Neural crest cell (in vitro differentiated cells): Measurements from ENCODE around the gene PPP3CA. TPM values are rescaled to one million over a fixed set of nuclear protein-coding genes. Genes with fewer than 3 reads are reported as not detected.

Experiments used
- DNase-seq: peaks from one replicate; pipeline ENCODE4 v3.0.0; 2021; ENCODE audit warnings: low read depth, mixed read lengths, low spot score
- H3K27ac Mint-ChIP-seq: one replicate; pipeline ENCODE4 v1.8.0; 2021; ENCODE audit warnings: mild to moderate bottlenecking, mixed read lengths; ENCODE audit not compliant: unreplicated experiment
- H3K27me3 Mint-ChIP-seq: 2 replicates; pipeline ENCODE4 v1.8.0; 2021; ENCODE audit warnings: low read depth, mild to moderate bottlenecking, mixed read lengths
- H3K36me3 Mint-ChIP-seq: 2 replicates; pipeline ENCODE4 v1.8.0; 2021; ENCODE audit warnings: low read depth, mild to moderate bottlenecking, mixed read lengths
- H3K4me1 Mint-ChIP-seq: 2 replicates; pipeline ENCODE4 v1.8.0; 2021; ENCODE audit warnings: mixed read lengths
- H3K4me3 Mint-ChIP-seq: one replicate; pipeline ENCODE4 v1.8.0; 2021; ENCODE audit warnings: mild to moderate bottlenecking, mixed read lengths
- H3K9me3 Mint-ChIP-seq: 2 replicates; pipeline ENCODE4 v1.8.0; 2021; ENCODE audit warnings: mixed read lengths
- CTCF ChIP-seq: fragments of 200-600 bp; sonication (generic); conservative IDR thresholded peaks from 2 replicates; pipeline ENCODE4 v1.5.0; 2021; ENCODE audit warnings: antibody characterized with exemption, mild to moderate bottlenecking
- total RNA-seq: library from RNA; stranded (reverse); gene quantifications from 2 replicates; pipeline ENCODE4 v1.2.1, GENCODE V29; 2021

Gene PPP3CA
- total RNA-seq, 1 donor from 2014 or later = 12.2 TPM

- H3K27ac Mint-ChIP-seq = peak overlapping the region; percentile 31
- no peaks in the 10 kb centered on the region for H3K36me3 Mint-ChIP-seq
- H3K4me3 Mint-ChIP-seq = no peak overlapping the region
- H3K27me3 Mint-ChIP-seq = no peaks in the 10 kb centered on the region
- DNase-seq = no peak
- no peak for TF ChIP-seq CTCF
- H3K9me3 Mint-ChIP-seq = no peaks in the 10 kb centered on the region
- H3K4me1 Mint-ChIP-seq = peaks cover 15% of the 10 kb centered on the region
Observed at GRCh38 chr4:101265816-101266172, 81.5 kb downstream of the PPP3CA start.

- Mint-ChIP-seq H3K4me3 (no peak overlapping the region), H3K27ac (peak overlapping the region; percentile 31), H3K36me3 (no peaks in the 10 kb centered on the region), H3K9me3 (no peaks in the 10 kb centered on the region), H3K27me3 (no peaks in the 10 kb centered on the region), H3K4me1 (peaks cover 15% of the 10 kb centered on the region)
- TF ChIP-seq CTCF = no peak
- no peak for DNase-seq
Observed at GRCh38 chr4:101264993-101265815, 82.1 kb downstream of the PPP3CA start.

- H3K9me3 Mint-ChIP-seq = no peaks in the 10 kb centered on the region
- no peak overlapping the region for H3K4me3 Mint-ChIP-seq
- H3K27ac Mint-ChIP-seq = no peak overlapping the region
- no peaks in the 10 kb centered on the region for H3K27me3 Mint-ChIP-seq
- TF ChIP-seq CTCF = no peak
- no peaks in the 10 kb centered on the region for H3K36me3 Mint-ChIP-seq
- DNase-seq = no peak
- H3K4me1 Mint-ChIP-seq = peaks cover 15% of the 10 kb centered on the region
Observed at GRCh38 chr4:101264512-101264911, 82.8 kb downstream of the PPP3CA start.

- no peaks in the 10 kb centered on the region for H3K36me3 Mint-ChIP-seq
- no peak overlapping the region for H3K27ac Mint-ChIP-seq
- no peak for DNase-seq
- no peak for TF ChIP-seq CTCF
- H3K4me3 Mint-ChIP-seq = no peak overlapping the region
- H3K4me1 Mint-ChIP-seq = peaks cover 15% of the 10 kb centered on the region
- peaks cover 3% of the 10 kb centered on the region for H3K9me3 Mint-ChIP-seq
- no peaks in the 10 kb centered on the region for H3K27me3 Mint-ChIP-seq
Observed at GRCh38 chr4:101262683-101263082, 84.6 kb downstream of the PPP3CA start.

GRCh38 chr4:101259876-101260275, 87.5 kb downstream of the PPP3CA start:
- Mint-ChIP-seq H3K27me3 (no peaks in the 10 kb centered on the region), H3K9me3 (peaks cover 3% of the 10 kb centered on the region), H3K4me1 (peaks cover 15% of the 10 kb centered on the region), H3K36me3 (no peaks in the 10 kb centered on the region), H3K4me3 (no peak overlapping the region), H3K27ac (no peak overlapping the region)
- no peak for DNase-seq
- TF ChIP-seq CTCF = no peak
